LNCAP (cell line): Measurements from ENCODE around the gene CRTC2.

Experiments
- TF ChIP-seq, protein P1 (sequence below): fragments of 450-650 bp; IDR thresholded peaks from 2 replicates; pipeline ENCODE4 v1.5.1; 2017; ENCODE audit warnings: mild to moderate bottlenecking

The CRTC2 gene

DNA sequence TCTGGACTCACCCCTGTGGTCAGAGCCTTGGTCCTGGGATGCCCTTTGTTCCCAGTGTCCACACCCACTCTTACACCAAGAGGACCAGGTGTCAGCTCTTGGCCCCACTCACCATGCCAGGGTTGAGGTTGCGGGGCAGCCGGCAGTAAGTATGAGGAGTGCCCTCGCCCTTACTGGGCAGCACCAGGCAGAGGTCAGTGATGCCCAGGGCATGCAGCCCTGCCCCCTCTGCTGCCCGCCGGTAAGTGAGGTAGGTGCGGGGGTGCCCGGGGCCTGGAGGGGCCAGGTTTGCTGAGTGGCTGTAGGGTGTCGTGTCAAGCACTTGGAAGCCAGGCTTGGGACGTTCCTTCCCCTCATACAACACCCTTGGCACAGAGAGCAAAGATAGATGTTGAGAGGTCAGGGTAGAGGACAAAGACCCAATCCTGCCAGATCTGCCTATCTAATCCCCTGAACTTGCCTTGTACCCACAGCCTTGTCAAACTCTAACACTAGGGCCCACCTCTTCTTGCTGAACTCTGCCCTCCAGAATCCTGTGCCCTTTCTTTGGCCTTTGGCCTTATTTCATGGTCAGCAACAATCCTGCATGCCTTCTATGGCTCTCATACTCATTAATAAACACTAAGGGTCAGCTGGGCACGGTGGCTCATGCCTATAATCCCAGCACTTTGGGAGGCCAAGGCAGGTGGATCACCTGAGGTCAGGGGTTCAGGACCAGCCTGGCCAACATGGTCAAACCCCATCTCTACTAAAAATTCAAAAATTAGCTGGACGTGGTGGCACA is 15.5 kb downstream of the CRTC2 start:
- TF ChIP-seq, protein P1, sequence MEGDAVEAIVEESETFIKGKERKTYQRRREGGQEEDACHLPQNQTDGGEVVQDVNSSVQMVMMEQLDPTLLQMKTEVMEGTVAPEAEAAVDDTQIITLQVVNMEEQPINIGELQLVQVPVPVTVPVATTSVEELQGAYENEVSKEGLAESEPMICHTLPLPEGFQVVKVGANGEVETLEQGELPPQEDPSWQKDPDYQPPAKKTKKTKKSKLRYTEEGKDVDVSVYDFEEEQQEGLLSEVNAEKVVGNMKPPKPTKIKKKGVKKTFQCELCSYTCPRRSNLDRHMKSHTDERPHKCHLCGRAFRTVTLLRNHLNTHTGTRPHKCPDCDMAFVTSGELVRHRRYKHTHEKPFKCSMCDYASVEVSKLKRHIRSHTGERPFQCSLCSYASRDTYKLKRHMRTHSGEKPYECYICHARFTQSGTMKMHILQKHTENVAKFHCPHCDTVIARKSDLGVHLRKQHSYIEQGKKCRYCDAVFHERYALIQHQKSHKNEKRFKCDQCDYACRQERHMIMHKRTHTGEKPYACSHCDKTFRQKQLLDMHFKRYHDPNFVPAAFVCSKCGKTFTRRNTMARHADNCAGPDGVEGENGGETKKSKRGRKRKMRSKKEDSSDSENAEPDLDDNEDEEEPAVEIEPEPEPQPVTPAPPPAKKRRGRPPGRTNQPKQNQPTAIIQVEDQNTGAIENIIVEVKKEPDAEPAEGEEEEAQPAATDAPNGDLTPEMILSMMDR, result no peak

DNA sequence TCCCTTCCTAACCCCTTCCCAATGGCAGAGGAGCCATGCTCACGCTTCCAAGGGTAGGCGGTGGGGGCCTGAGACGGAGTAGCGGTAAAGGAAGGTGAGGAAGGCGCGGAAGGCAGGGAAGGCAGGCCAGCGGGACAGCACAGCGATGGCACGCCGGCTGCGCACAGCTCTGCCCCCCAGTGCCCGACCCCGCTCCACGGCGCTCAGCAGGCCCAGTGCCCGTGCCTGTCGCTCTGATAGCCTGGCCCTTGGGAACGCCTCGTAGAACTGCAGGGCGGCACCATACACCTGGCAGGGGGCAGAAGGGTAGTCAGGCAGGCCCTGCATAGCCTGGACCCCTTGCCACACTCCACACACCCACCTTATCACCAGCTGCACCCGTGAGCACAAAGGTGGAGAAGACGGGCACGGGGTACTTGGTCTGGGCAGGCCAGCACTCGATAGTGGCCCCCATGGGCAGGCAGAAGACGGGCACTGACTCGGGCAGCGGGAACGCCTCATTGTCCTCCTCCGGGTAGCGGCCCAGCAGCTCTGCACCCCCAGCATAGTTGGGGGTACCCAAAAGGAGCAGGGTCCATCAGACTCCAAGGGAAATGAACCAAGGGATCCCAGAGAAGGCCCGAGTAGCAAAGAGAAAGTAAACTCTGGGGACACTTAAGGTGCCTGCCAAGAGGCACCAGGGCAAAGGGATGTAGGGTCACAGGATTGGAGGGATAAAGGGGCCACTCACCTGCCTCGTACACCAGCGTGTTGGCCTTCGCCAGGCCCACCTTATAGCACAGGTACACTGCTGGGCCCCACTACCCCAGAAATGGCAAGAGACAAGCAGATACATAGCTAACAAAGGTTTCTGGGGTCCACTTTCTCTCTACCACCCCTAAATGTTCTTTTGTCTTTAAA is 16.3 kb downstream of the CRTC2 start:
- TF ChIP-seq, protein P1, result no peak

DNA sequence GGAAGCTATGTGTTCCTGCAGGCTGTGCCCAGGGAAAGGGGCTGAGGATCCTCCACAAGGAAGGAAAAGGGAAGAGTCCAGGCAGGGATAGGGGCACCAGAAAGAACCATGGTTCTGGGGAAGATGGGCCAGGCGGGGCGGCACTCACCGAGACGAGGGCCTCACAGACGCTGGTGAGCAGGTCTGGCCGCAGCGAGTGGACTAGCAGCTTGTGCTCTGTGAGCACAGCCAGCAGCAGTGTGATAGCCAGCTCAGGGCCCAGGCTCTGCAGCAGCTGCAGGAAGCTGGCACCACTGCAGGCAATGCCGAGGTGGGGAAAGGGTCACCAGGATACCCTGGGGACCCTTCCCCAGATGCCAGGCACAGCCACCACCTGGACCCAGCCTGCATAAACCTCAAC is 17.7 kb downstream of the CRTC2 start:
- TF ChIP-seq, protein P1, result no peak

DNA sequence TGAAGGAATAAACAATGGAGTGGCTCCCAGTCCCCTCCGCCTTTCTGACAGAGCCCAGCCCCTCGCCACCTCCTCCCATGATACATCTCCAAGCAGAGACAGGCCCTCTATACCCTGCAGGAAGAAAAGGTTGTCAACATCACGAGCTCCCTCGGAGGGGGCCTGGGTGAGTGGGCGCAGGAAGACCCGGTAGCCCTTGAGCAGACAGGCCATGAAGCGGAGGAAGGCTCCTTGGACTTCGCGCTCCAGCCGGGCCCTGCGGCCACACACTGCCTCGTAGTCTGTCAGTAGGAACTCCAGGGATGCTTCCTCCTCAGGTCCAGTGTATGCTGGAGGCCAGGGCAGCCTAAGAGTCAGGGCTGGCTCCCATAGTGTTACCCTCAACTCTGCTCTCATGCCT is 18.9 kb downstream of the CRTC2 start:
- TF ChIP-seq, protein P1, result no peak

DNA sequence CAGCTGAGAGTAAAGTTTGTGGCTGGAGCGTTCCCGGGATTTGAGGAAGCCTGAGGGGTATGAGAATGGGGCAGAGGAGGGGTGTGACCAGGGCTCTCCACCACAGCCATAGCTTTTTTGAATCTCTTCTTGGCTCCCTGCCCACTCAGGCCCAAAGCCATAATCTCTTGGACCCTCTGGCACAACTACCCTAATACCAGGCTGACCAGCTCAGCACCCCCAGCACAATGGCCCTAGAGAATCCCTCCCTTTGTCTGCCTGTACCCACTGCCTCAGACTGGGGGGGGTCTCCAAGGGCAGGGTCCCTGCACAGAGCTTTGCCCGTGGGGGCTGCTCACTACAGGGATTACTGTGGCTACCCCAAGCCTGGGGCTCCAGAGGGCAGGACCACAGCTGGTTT is 19.4 kb downstream of the CRTC2 start:
- TF ChIP-seq, protein P1, result no peak

DNA sequence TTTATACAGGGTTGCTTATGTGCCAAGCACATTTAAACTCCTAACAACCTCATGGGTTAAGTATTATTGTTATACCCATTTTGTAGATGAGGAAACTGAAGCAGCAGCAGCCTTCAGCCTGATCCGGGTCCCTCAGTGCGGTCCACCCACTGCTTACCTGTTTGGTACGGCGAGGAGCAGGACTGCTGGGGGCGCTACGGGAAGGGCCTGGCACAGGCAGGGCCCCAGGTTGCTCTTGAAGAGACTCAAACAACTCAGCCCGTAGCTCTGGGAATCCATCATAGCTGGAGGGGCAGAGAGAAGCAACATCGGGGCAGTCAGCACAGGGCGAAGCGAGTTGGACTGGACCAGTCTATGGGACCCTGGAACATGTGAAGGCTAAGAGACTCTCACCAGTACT is 21.1 kb downstream of the CRTC2 start:
- TF ChIP-seq, protein P1, result no peak

DNA sequence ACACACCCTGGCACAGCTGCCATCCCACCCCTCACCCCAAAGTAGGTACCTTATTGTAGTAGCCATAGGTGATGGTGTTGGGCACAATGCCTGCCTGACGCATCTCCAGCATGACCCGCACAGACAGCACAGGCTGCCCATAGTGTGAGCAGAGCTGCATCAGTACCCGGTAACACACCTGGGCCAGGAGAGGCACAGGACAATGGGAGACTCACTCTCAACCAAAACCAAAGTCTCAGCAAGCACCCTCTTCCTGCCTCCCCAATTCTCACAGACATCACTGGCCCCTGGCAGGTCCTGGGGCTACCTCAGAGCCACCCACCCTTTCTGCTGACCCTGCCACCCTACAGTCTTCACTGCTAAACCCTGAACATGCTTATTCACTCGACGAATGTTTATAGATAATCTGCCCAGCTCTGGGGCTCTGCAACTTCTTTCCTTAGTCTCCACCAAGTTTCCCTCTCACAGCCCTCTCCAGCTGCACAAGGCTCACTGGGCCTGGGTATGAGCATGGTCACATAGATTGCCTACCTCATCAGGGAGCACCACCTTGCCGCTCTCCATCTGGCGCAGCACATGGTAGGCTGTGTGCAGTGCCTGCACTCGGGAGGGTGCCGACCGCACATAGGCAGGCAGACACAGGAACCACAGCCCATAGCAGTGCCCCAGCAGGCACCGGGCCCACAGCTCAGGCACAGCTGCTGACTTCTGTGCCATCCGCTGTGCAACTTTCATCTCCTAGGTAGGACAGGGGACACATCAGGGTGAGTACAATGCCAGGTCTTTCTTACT is 22.2 kb downstream of the CRTC2 start:
- TF ChIP-seq, protein P1, result no peak
